Measurements from ENCODE around the gene LTB4R. TPM values are rescaled to one million over a fixed set of nuclear protein-coding genes. Genes with fewer than 3 reads are reported as not detected.
A peak's percentile ranks its signal among the peaks of the same experiment; 100 is the strongest.

LTB4R gene
- total RNA-seq, 1 donor from 2014 or later = 8.4 TPM

- no peak for DNase-seq (ENCODE audit: low spot score, unreplicated experiment)
- Mint-ChIP-seq H3K9me3 (ENCODE audit: low read depth) (no peaks in the 10 kb centered on the region), H3K4me3 (ENCODE audit: low read depth) (no peak overlapping the region), H3K36me3 (ENCODE audit: insufficient read depth) (no peaks in the 10 kb centered on the region), H3K27me3 (peaks cover 36% of the 10 kb centered on the region), H3K4me1 (ENCODE audit: low read depth) (peaks cover 7% of the 10 kb centered on the region), H3K27ac (no peak overlapping the region)
- TF ChIP-seq CTCF (IDR thresholded peaks at IDR 0.05; ENCODE audit: unreplicated experiment) = no peak
These were observed 50.0 kb downstream of the LTB4R start for GRCh38 chr14:24361326-24361725.

- Mint-ChIP-seq H3K4me3 (ENCODE audit: low read depth) (no peak overlapping the region), H3K36me3 (ENCODE audit: insufficient read depth) (no peaks in the 10 kb centered on the region), H3K4me1 (ENCODE audit: low read depth) (peaks cover 9% of the 10 kb centered on the region), H3K27me3 (peaks cover 33% of the 10 kb centered on the region), H3K9me3 (ENCODE audit: low read depth) (no peaks in the 10 kb centered on the region), H3K27ac (no peak overlapping the region)
- TF ChIP-seq CTCF (IDR thresholded peaks at IDR 0.05; ENCODE audit: unreplicated experiment) = no peak
- no peak for DNase-seq (ENCODE audit: low spot score, unreplicated experiment)
These were observed 51.1 kb downstream of the LTB4R start for GRCh38 chr14:24362241-24362960.

- no peak for TF ChIP-seq CTCF (IDR thresholded peaks at IDR 0.05; ENCODE audit: unreplicated experiment)
- H3K27ac Mint-ChIP-seq = no peak overlapping the region
- H3K4me3 Mint-ChIP-seq (ENCODE audit: low read depth) = no peak overlapping the region
- DNase-seq (ENCODE audit: low spot score, unreplicated experiment) = no peak
- H3K27me3 Mint-ChIP-seq = peaks cover 25% of the 10 kb centered on the region
- H3K9me3 Mint-ChIP-seq (ENCODE audit: low read depth) = no peaks in the 10 kb centered on the region
- no peaks in the 10 kb centered on the region for H3K36me3 Mint-ChIP-seq (ENCODE audit: insufficient read depth)
- H3K4me1 Mint-ChIP-seq (ENCODE audit: low read depth) = peaks cover 11% of the 10 kb centered on the region
These were observed 52.1 kb downstream of the LTB4R start for GRCh38 chr14:24363401-24363800.

GRCh38 chr14:24364841-24365240, 53.5 kb downstream of the LTB4R start:
- DNase-seq (ENCODE audit: low spot score, unreplicated experiment) = no peak
- H3K9me3 Mint-ChIP-seq (ENCODE audit: low read depth) = no peaks in the 10 kb centered on the region
- H3K27me3 Mint-ChIP-seq = peaks cover 22% of the 10 kb centered on the region
- no peak for TF ChIP-seq CTCF (IDR thresholded peaks at IDR 0.05; ENCODE audit: unreplicated experiment)
- H3K36me3 Mint-ChIP-seq (ENCODE audit: insufficient read depth) = no peaks in the 10 kb centered on the region
- H3K4me1 Mint-ChIP-seq (ENCODE audit: low read depth) = peaks cover 13% of the 10 kb centered on the region
- H3K27ac Mint-ChIP-seq = no peak overlapping the region
- no peak overlapping the region for H3K4me3 Mint-ChIP-seq (ENCODE audit: low read depth)

- Mint-ChIP-seq H3K9me3 (ENCODE audit: low read depth) (no peaks in the 10 kb centered on the region), H3K27ac (peak overlapping the region; percentile 94), H3K4me3 (ENCODE audit: low read depth) (peak overlapping the region; percentile 78), H3K36me3 (ENCODE audit: insufficient read depth) (no peaks in the 10 kb centered on the region), H3K4me1 (ENCODE audit: low read depth) (peaks cover 13% of the 10 kb centered on the region), H3K27me3 (peaks cover 18% of the 10 kb centered on the region)
- peak; percentile 76 for DNase-seq (ENCODE audit: low spot score, unreplicated experiment)
- peak; percentile 89 for TF ChIP-seq CTCF (IDR thresholded peaks at IDR 0.05; ENCODE audit: unreplicated experiment)
These were observed 54.5 kb downstream of the LTB4R start for GRCh38 chr14:24365600-24366412.
